ENCODE results near the gene PNLIPRP2.

PNLIPRP2 gene

DNA sequence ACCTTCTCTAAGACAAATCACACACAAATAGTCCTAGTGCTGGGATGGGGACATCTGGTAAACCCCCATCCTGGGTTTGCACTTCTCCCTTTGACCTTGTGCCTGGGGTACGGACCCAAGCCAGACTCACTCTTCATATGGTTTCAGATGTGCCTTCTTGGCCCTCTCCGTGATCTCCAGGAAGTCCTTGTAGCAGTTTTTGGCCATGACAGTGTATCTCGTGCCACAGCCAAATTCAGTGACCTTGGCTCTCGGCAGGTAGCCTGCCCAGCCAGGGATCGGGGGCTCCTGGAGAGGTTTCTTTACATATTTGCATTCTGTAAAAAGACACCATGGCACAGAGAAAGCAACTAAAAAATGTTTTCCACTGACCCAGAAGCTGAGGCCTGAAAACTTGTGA, 43.9 kb downstream of the PNLIPRP2 start:
- Histone ChIP-seq H3K4me1 (peaks cover 0 to 14% (median 2%) of the 10 kb centered on the region in 4 donors), H3K9me3 (no peaks in the 10 kb centered on the region), H3K4me3 (no peak overlapping the region), H3K27me3 (peaks cover 0 to under 1% of the 10 kb centered on the region in 2 donors), H3K36me3 (no peaks in the 10 kb centered on the region), H3K27ac (no peak overlapping the region)
- TF ChIP-seq, protein P1, sequence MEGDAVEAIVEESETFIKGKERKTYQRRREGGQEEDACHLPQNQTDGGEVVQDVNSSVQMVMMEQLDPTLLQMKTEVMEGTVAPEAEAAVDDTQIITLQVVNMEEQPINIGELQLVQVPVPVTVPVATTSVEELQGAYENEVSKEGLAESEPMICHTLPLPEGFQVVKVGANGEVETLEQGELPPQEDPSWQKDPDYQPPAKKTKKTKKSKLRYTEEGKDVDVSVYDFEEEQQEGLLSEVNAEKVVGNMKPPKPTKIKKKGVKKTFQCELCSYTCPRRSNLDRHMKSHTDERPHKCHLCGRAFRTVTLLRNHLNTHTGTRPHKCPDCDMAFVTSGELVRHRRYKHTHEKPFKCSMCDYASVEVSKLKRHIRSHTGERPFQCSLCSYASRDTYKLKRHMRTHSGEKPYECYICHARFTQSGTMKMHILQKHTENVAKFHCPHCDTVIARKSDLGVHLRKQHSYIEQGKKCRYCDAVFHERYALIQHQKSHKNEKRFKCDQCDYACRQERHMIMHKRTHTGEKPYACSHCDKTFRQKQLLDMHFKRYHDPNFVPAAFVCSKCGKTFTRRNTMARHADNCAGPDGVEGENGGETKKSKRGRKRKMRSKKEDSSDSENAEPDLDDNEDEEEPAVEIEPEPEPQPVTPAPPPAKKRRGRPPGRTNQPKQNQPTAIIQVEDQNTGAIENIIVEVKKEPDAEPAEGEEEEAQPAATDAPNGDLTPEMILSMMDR (IDR thresholded peaks at IDR 0.05), result no peak
- DNase-seq, result no peak
- intact Hi-C loops (cut with DNase I; ENCODE audit: low total_unique reads), result no loop called here

DNA sequence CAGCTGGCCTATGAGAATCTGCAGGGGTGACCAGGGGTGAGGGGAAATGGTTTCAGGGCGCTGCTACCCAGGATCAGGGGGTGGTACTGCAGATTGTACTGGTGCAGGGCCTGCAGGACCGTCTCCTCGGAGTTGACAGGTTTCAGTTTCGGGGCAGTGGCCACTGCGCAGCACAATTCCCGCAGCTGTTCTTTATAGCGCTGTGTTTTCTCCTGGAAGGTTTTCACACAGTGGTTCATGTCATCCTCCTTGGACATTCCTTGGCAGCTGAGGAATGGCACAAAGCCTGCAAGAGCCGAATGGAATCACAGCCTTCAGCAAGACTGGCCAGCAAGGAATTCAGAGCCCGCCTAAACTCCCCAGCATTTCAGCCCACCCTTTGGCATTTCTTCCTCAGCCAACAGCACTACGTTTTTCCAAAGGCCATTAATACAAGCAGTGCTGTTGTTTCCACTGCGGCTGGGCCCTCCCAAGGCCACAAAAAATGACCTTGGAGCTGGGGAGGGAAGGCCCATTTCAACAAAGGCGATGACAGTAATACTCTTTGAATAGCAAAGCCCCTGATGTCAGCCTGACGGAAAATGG, 44.9 kb downstream of the PNLIPRP2 start:
- Histone ChIP-seq H3K4me3 (peak overlapping the region; percentile 22 to 43), H3K36me3 (no peaks in the 10 kb centered on the region), H3K27ac (no peak overlapping the region), H3K27me3 (peaks cover 0 to 8% of the 10 kb centered on the region in 2 donors), H3K9me3 (no peaks in the 10 kb centered on the region), H3K4me1 (peaks cover 0 to 18% (median 7%) of the 10 kb centered on the region in 4 donors)
- intact Hi-C loops (cut with DNase I; ENCODE audit: low total_unique reads), result no loop called here
- DNase-seq, result peak in 1 of 2 donors; percentile 34
- TF ChIP-seq, protein P1 (IDR thresholded peaks at IDR 0.05), result no peak

DNA sequence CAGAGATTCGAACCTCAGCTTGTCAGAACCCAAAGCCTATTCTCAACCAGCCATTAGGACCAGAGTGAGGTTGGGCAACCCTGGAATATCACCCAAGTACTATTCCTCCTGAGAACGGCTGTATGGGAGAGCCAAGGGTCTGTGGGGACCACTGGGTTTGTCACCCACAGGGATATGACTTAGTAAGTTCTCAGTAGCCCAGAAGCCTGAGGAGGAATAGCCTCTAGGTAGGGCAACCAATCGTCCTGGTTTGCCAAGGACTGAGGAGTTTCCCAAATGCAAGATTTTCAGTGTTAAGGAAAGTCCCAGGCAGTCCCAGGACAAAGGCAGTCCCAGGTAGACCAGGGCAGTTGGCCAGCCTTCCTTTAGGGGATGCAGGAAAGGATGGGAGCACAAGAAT, 46.7 kb downstream of the PNLIPRP2 start:
- intact Hi-C loops (cut with DNase I; ENCODE audit: low total_unique reads), result no loop called here
- peaks cover 0 to 8% of the 10 kb centered on the region in 2 donors for H3K27me3 ChIP-seq
- H3K36me3 ChIP-seq, result peaks cover 0 to 6% (median 5%) of the 10 kb centered on the region in 3 donors
- H3K4me1 ChIP-seq, result peaks cover 0 to 18% (median 7%) of the 10 kb centered on the region in 4 donors
- no peak overlapping the region for H3K4me3 ChIP-seq
- no peak for DNase-seq
- TF ChIP-seq, protein P1 (IDR thresholded peaks at IDR 0.05), result no peak
- H3K27ac ChIP-seq, result no peak overlapping the region
- H3K9me3 ChIP-seq, result no peaks in the 10 kb centered on the region

DNA sequence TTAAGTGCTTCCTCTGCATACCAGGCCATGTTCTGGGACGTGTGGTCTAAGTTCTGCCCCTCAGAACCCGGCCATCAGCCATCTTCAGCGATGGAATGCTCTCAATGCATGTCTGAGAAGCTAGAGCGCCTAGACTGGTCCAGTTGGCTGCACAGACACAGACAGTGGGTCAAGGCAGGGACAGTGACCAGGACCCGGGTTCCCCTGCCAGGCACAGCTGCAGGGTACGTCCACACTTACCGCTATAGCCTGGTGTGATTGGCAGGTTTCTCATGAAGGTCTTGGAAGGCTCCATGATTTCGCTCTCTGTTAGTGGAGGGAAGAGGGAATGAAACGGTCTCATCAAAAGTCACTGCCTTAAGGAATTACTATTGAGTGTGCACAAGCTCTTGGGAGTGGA, 47.3 kb downstream of the PNLIPRP2 start:
- H3K9me3 ChIP-seq, result no peaks in the 10 kb centered on the region
- peaks cover 0 to 8% of the 10 kb centered on the region in 2 donors for H3K27me3 ChIP-seq
- no peak overlapping the region for H3K27ac ChIP-seq
- no peak overlapping the region for H3K4me3 ChIP-seq
- DNase-seq, result no peak
- TF ChIP-seq, protein P1 (IDR thresholded peaks at IDR 0.05), result no peak
- intact Hi-C loops (cut with DNase I; ENCODE audit: low total_unique reads), result no loop called here
- H3K36me3 ChIP-seq, result peaks cover 5 to 10% (median 5%) of the 10 kb centered on the region in 3 donors
- H3K4me1 ChIP-seq, result peaks cover 0 to 18% (median 7%) of the 10 kb centered on the region in 4 donors

DNA sequence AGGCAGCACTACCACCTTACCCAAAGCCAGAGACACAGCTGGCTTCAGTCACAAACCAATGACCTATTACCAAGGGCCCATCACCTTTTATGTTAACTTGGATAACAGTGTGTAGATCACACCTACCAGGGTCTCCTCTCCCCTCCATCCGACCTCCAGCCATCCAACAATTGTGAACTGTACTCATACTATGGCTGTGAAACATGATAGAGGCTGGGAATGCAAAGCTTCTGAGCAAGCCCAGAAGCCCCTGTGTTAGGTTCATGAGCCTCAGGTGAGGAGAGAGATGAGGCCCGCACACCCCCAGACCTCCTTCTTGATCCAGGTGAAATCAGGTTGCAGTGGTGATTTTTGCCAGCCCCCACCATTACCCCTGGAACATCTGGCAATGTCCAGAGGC, 47.7 kb downstream of the PNLIPRP2 start:
- intact Hi-C loops (cut with DNase I; ENCODE audit: low total_unique reads), result no loop called here
- Histone ChIP-seq H3K4me3 (no peak overlapping the region), H3K9me3 (no peaks in the 10 kb centered on the region), H3K27me3 (peaks cover 0 to 8% of the 10 kb centered on the region in 2 donors), H3K27ac (no peak overlapping the region), H3K36me3 (peaks cover 5 to 15% (median 10%) of the 10 kb centered on the region in 3 donors), H3K4me1 (peaks cover 0 to 18% (median 7%) of the 10 kb centered on the region in 4 donors)
- DNase-seq, result no peak
- TF ChIP-seq, protein P1 (IDR thresholded peaks at IDR 0.05), result no peak
